ENCODE measurements around the gene BAX.

BAX gene

GRCh38 chr19:48988860-48989259 lies 34.2 kb downstream of the BAX start:
- DNase-seq: no peak

- DNase-seq: no peak
Observed at GRCh38 chr19:48989701-48990291, 35.1 kb downstream of the BAX start.

GRCh38 chr19:48990400-48990799 lies 35.7 kb downstream of the BAX start:
- DNase-seq: no peak

GRCh38 chr19:48991011-48991609 lies 36.4 kb downstream of the BAX start:
- no peak for DNase-seq

DNA sequence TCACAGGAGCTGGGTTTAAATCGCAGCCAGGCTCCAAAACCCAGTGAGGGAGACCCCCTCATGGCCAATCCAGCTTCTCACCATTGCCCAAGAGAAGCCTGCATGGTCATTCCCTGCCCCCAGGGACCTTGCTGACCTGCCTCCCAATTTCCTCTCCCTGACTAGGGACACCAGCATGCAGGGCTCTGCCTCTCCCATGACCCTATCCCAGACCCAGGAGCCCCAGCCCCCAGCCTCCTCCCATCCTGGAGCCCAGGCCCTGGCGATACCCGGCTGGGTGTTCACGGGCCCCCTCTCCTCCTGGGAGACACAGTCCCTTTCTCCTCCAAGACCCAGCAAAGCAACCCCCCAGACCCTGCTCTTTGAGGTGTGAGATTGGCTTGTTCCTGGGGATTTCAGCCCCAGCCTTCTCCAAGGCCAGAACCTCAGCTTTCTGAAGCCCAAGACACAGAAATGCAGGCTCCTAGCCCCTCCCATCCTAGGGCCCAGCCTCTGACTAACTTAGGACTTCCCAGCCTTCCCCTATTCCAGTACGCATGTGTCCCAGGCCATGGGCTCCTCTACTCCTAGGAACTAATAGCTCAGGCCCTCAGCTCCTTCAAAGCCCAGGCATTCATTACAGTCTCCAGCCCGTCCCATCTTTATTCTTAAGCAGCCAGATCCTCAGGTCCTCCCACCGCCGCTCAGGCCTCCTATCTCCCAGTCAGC lies 37.4 kb downstream of the BAX start:
- DNase-seq: no peak

- DNase-seq: no peak
Observed at GRCh38 chr19:48992581-48993174, 38.0 kb downstream of the BAX start.

DNA sequence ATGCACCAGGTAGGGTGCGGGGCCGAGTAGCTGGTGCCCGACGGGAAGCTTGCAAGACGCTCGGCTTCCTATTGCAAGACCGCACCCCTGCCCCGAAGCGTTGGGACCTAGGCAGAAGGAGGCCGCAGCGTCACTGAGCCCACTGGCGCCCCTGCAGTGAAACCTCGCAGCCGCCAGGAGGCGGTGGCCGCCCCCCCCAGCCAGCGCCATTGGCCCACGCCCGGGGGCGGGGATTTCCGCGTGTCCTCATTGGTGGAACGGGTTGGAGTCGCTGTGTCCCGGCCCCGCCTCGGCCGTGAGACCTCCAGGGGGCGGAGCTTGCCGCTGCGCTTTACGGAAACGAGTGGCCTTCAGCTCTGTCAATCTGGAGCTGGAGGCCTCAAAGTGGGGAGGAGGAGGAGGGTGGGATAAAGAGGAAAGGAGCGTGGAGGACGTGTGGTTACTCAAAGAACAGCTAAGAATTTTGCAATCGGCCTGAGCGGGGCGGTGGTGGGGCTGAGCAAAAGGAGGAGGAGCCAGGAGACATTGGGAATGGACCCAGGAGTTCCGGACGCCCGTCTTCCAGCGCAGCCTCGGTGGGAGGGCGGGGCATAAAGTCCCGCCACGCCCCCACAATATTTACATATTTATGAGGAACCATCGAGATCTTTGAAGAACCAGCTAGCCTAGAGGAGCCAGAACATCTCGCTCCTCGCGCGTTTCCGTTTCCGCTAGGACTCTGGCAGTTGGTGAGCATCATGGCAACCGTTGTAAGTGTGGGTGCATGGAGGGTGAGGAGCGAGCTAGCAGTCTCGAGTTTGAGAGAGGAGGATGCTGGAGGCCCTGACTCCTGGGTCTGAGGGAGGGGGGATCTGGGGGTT lies 38.7 kb downstream of the BAX start, which contains the start of the genes GYS1 and RUVBL2:
TSS of gene GYS1 (minus strand) at position 135 of the 860 bp plus-strand sequence. CDS start 197 bp downstream, outside the sequence.
TSS of gene RUVBL2 (plus strand) at position 713 of the 860 bp plus-strand sequence. CDS start at position 738, 25 bp downstream.
- DNase-seq: peak; percentile 99

DNA sequence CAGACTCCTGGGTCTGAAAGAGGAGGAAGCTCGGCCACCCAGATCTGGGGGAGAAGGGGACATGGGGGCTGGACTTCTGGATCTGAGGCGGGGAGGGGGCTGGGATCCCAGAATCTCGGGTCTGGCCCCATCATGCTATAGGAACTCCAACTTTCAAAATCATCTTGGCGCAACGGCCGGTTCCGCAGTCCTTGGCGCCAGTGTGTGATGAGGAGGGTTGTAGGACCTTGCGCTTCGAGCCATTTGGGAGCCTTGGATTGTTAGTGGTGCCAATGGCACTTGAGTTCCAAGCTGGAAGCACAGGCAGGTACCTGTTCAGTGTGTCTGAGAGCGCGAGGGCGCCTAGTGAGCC lies 39.3 kb downstream of the BAX start:
- DNase-seq: no peak

DNA sequence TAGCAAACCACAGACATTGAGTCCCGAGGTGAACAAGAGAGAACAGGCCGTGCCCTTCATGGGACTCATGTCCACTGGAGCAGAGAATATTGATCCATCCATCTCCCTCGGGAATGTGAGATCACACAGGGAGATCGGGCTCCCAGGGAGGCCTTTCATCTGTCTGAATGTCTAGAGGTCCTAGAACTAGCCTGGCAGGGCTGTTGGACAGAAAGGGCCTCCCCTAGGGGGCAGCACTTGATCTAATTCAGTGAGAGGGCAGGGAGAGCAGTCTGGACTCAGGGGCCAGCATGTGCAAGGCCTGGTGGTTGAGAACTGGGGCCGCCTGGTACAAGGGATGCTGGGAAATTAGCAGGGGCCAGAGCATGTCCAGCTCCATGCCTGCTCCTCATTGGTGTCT lies 43.3 kb downstream of the BAX start:
- DNase-seq: peak; percentile 49

DNA sequence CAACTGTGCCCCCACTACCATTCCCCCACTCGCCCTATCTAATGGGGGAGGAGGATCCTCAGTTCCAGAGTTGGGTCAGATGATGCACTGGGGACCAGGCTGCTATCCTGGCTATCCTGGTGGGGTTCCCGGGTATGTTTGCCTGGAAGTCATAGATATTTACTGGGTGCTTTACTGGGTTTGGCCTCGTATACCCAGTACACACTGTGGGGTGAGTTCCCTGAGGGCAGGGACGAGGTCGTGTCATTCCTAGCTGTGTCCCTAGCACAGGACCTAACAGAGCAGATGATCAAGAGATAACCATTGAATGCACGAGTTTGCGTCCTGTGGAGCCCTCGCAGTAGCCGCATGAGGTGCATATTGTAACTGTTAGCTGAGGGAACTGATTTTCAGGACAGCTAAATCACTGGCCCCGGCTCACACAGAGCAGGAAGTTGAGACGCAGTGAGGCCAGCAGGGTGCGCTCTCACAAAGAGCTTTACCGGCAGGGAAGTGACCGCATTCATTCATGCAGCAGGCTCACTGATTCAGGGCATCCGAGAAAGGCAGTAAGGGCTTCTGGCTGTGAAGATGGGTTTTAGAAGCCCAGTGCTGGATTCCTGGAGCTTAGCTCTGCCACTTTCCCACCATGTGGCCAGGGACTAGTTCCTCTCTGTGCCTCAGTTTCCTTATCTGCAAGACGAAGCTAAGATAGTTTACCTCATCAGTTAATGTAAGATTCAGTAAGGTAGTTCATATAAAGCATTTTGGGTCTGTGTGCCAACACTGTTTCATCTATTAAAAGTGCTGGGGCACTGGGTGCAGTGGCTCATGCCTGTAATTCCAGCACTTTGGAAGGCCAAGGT lies 45.0 kb downstream of the BAX start:
- peak; percentile 74 for DNase-seq

GRCh38 chr19:49004133-49004532 lies 49.5 kb downstream of the BAX start:
- DNase-seq: no peak

- DNase-seq: no peak
Observed at GRCh38 chr19:49004964-49005614, 50.4 kb downstream of the BAX start.

DNA sequence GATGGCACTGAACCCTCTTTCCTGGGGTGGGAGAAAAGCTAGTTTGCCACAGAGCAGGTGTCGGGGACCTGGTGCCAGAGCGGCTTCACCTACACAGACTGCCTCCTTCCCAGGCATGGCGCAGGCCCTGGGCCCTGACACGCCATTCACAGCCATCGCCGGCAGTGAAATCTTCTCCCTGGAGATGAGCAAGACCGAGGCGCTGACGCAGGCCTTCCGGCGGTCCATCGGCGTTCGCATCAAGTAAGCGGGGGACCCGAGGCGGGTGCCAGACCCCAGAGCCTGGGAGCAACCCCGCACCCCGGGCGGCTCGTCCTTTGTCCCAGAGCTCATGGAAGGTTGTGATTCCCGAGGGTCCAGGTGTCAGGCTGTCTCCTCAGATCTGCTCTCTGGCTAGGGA lies 52.2 kb downstream of the BAX start:
- DNase-seq: no peak

DNA sequence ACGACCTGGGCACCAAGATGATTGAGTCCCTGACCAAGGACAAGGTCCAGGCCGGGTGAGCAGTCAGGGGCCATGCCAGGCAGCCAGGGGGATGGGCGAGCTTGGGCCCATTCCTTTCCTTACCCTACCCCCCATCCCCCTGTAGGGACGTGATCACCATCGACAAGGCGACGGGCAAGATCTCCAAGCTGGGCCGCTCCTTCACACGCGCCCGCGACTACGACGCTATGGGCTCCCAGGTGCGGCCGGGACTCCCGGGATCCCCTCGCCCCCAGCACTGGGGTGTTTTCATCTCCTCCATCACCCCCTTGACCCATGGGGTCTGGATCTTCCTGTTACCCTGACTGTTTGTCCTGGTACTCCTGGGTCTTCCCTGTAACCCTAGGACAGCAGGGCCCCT lies 55.2 kb downstream of the BAX start:
- no peak for DNase-seq

- no peak for DNase-seq
Observed at GRCh38 chr19:49010453-49010852, 55.8 kb downstream of the BAX start.

- DNase-seq: no peak
Observed at GRCh38 chr19:49011194-49011593, 56.5 kb downstream of the BAX start.
